Astrocyte (in vitro differentiated cells and primary cell): ENCODE data around the gene EXOSC7. TPM values are rescaled to one million over a fixed set of nuclear protein-coding genes. Genes with fewer than 3 reads are reported as not detected.

ENCODE experiments used
- DNase-seq: peaks from one replicate; pipeline ENCODE4 v3.0.0-alpha.2; 2010; ENCODE audit warnings: low read depth
- FAIRE-seq: peaks from 2 replicates; lab custom pipeline; 2011; peaks lifted over from hg19 to GRCh38; lab: Jason Lieb, UNC
- H2AFZ ChIP-seq: 2 replicates; pipeline ENCODE4 v1.6.0; 2012; ENCODE audit warnings: low read depth, low read length, inconsistent platforms
- H3K27ac ChIP-seq: 2 replicates; pipeline ENCODE4 v1.5.1; 2011; ENCODE audit warnings: low read depth, low read length, inconsistent platforms
- H3K27me3 ChIP-seq: 2 replicates; pipeline ENCODE4 v1.6.0; 2011; ENCODE audit warnings: low read length, inconsistent platforms; ENCODE audit not compliant: insufficient read depth
- H3K36me3 ChIP-seq: 2 replicates; pipeline ENCODE4 v1.5.1; 2011; ENCODE audit warnings: low read length, inconsistent platforms; ENCODE audit not compliant: insufficient read depth
- H3K4me1 ChIP-seq: 2 replicates; pipeline ENCODE4 v1.5.1; 2011; ENCODE audit warnings: low read length, inconsistent platforms; ENCODE audit not compliant: insufficient read depth
- H3K4me2 ChIP-seq: 2 replicates; pipeline ENCODE4 v1.6.0; 2012; ENCODE audit warnings: low read length, inconsistent platforms
- H3K4me3 ChIP-seq: 2 replicates; pipeline ENCODE4 v1.5.1; 2011; ENCODE audit warnings: low read depth, mild to moderate bottlenecking, low read length, inconsistent platforms; ENCODE audit not compliant: insufficient read depth
- H3K79me2 ChIP-seq: 2 replicates; pipeline ENCODE4 v1.6.0; 2012; ENCODE audit warnings: mild to moderate bottlenecking, low read length, inconsistent platforms; ENCODE audit not compliant: insufficient read depth
- H3K9ac ChIP-seq: 2 replicates; pipeline ENCODE4 v1.6.0; 2012; ENCODE audit warnings: mild to moderate bottlenecking, low read length, inconsistent platforms
- H3K9me3 ChIP-seq: 2 replicates; pipeline ENCODE4 v1.5.1; 2012; ENCODE audit warnings: low read depth, mild to moderate bottlenecking, low read length, inconsistent platforms; ENCODE audit not compliant: insufficient read depth
- H4K20me1 ChIP-seq: 2 replicates; pipeline ENCODE4 v1.6.0; 2012; ENCODE audit warnings: low read length, inconsistent platforms; ENCODE audit not compliant: insufficient read depth
- H3K27ac Mint-ChIP-seq: one replicate; pipeline ENCODE4 v1.8.0; 2021; ENCODE audit warnings: mild to moderate bottlenecking, mixed read lengths; ENCODE audit not compliant: unreplicated experiment
- H3K27me3 Mint-ChIP-seq: one replicate; pipeline ENCODE4 v1.8.0; 2021; ENCODE audit warnings: low read depth, mixed read lengths; ENCODE audit not compliant: unreplicated experiment
- H3K36me3 Mint-ChIP-seq: one replicate; pipeline ENCODE4 v1.8.0; 2021; ENCODE audit warnings: low read depth, mixed read lengths; ENCODE audit not compliant: unreplicated experiment
- H3K4me1 Mint-ChIP-seq: one replicate; pipeline ENCODE4 v1.8.0; 2021; ENCODE audit warnings: low read depth, mixed read lengths; ENCODE audit not compliant: unreplicated experiment
- H3K4me3 Mint-ChIP-seq: one replicate; pipeline ENCODE4 v1.8.0; 2021; ENCODE audit warnings: mild to moderate bottlenecking, moderate library complexity, mixed read lengths; ENCODE audit not compliant: unreplicated experiment
- H3K9me3 Mint-ChIP-seq: one replicate; pipeline ENCODE4 v1.8.0; 2021; ENCODE audit warnings: mild to moderate bottlenecking, mixed read lengths; ENCODE audit not compliant: unreplicated experiment
- EZH2 ChIP-seq: IDR thresholded peaks from 2 replicates; pipeline ENCODE4 v1.6.1; 2012; ENCODE audit warnings: mild to moderate bottlenecking, low read length, inconsistent platforms; ENCODE audit not compliant: insufficient read depth
- total RNA-seq: library from RNA; stranded (reverse); gene quantifications from 2 replicates; pipeline ENCODE4 v1.2.1, GENCODE V29; 2021
- TF ChIP-seq, protein P1 (sequence below): IDR thresholded peaks from 2 replicates; pipeline ENCODE4 v1.5.1; 2011; ENCODE audit warnings: low read depth, mild to moderate bottlenecking, inconsistent platforms, low read length, moderate library complexity; ENCODE audit not compliant: insufficient read depth

The EXOSC7 gene
- total RNA-seq, 1 donor from 2014 or later = 38.6 TPM

DNA sequence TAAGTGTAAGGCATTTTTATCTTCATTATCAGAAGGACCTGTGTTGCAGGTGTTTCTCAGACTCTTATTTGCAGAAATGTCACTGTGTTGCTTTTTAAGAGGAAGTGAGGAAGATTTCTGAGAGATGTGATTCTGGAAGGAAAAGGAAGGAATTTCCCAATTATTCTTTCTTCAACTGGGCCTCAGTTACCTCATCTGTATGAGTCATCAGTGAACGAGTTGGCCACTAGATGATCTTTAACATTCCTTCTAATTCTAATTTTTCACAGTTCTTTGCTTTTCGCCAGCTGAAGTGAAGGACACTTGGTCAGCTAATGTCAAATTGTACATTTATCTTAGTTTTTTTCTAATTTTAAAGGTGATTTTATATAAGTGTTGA lies 79.0 kb downstream of the EXOSC7 start:
- Histone ChIP-seq H3K4me2 (peak overlapping the region; percentile 61), H4K20me1 (no peaks in the 10 kb centered on the region), H3K4me3 (peak overlapping the region; percentile 20), H3K27ac (peak overlapping the region; percentile 81), H3K9ac (peak overlapping the region; percentile 63), H3K27me3 (no peaks in the 10 kb centered on the region), H3K36me3 (no peaks in the 10 kb centered on the region), H3K79me2 (no peaks in the 10 kb centered on the region), H2AFZ (no peak overlapping the region), H3K9me3 (no peaks in the 10 kb centered on the region), H3K4me1 (peaks cover 35% of the 10 kb centered on the region)
- FAIRE-seq (peak; percentile 9), DNase-seq (peak; percentile 84)
- H3K4me3 Mint-ChIP-seq = no peak overlapping the region
- peaks cover 2% of the 10 kb centered on the region for H3K36me3 Mint-ChIP-seq
- H3K4me1 Mint-ChIP-seq = peaks cover 41% of the 10 kb centered on the region
- peaks cover 2% of the 10 kb centered on the region for H3K9me3 Mint-ChIP-seq
- peak overlapping the region; percentile 92 for H3K27ac Mint-ChIP-seq
- H3K27me3 Mint-ChIP-seq = peaks cover 5% of the 10 kb centered on the region
- no peak for TF ChIP-seq EZH2
- TF ChIP-seq, protein P1, sequence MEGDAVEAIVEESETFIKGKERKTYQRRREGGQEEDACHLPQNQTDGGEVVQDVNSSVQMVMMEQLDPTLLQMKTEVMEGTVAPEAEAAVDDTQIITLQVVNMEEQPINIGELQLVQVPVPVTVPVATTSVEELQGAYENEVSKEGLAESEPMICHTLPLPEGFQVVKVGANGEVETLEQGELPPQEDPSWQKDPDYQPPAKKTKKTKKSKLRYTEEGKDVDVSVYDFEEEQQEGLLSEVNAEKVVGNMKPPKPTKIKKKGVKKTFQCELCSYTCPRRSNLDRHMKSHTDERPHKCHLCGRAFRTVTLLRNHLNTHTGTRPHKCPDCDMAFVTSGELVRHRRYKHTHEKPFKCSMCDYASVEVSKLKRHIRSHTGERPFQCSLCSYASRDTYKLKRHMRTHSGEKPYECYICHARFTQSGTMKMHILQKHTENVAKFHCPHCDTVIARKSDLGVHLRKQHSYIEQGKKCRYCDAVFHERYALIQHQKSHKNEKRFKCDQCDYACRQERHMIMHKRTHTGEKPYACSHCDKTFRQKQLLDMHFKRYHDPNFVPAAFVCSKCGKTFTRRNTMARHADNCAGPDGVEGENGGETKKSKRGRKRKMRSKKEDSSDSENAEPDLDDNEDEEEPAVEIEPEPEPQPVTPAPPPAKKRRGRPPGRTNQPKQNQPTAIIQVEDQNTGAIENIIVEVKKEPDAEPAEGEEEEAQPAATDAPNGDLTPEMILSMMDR = no peak

DNA sequence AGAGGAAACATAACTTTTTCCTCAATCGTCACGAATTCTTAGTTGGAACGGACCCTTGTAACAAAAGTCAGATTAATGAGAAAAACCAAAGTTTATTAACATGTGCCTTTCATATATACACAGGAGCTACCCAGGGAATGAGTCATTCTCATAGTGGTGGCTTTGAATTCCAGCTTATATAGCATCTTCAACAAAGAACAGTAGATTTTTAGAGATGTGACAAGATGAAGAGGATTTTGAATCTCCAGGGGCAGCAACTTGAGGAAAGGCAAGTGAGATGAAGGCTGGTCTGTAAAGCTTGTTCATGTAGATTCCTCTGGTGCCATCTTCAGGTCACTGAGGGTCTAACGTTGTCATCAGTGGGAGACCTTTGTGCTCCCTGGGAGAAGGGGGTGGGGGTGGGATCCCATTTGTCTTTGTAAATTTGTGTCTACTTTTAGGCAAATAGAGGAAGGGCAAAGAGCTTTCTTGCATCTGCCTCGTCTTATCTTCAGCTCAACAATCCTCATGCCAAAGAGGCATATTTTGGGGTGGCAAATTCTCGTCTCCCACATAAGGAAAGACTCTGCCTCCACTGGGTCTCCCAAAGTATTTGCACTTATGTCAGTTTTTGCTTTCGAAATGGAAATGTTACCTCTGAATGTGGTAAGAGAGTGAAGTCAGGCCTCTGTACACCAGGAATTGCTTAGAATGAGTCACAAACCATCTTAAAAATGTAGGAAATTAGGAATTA lies 79.5 kb downstream of the EXOSC7 start:
- Histone ChIP-seq H3K9ac (peak overlapping the region; percentile 63), H3K4me3 (peak overlapping the region; percentile 20), H3K4me1 (peaks cover 37% of the 10 kb centered on the region), H3K36me3 (no peaks in the 10 kb centered on the region), H3K9me3 (no peaks in the 10 kb centered on the region), H2AFZ (no peak overlapping the region), H3K4me2 (peak overlapping the region; percentile 61), H3K27me3 (no peaks in the 10 kb centered on the region), H3K27ac (peak overlapping the region; percentile 81), H4K20me1 (no peaks in the 10 kb centered on the region), H3K79me2 (no peaks in the 10 kb centered on the region)
- TF ChIP-seq, protein P1 = no peak
- TF ChIP-seq EZH2 = no peak
- Mint-ChIP-seq H3K4me1 (peaks cover 44% of the 10 kb centered on the region), H3K9me3 (no peaks in the 10 kb centered on the region), H3K27ac (peak overlapping the region; percentile 92), H3K36me3 (no peaks in the 10 kb centered on the region), H3K4me3 (no peak overlapping the region), H3K27me3 (peaks cover 2% of the 10 kb centered on the region)
- FAIRE-seq = no peak
- peak; percentile 89 for DNase-seq
